T-helper 17 cell (primary cell): Measurements from ENCODE around the gene RTL10. TPM values are rescaled to one million over a fixed set of nuclear protein-coding genes. Genes with fewer than 3 reads are reported as not detected.

Source experiments
- ATAC-seq: fragments of 150-1000 bp; cut with Tn5 transposase; 2 replicates; pipeline ENCODE4 v1.10.0; 2021; ENCODE audit warnings: mild to moderate bottlenecking, moderate library complexity
- DNase-seq, 3 donors: peaks; one replicate each; pipeline versions ENCODE4 v3.0.0 to v3.0.0-alpha.2; 2020 to 2021
- H3K9me3 ChIP-seq: one replicate; pipeline ENCODE4 v1.7.0; 2013; ENCODE audit warnings: low read length, mild to moderate bottlenecking; ENCODE audit not compliant: control insufficient read depth, poor library complexity, severe bottlenecking
- H3K27ac Mint-ChIP-seq: one replicate; pipeline ENCODE4 v1.8.0; 2022; ENCODE audit warnings: mild to moderate bottlenecking, moderate library complexity, mixed read lengths
- H3K27me3 Mint-ChIP-seq: one replicate; pipeline ENCODE4 v1.8.0; 2022; ENCODE audit warnings: mixed read lengths
- H3K36me3 Mint-ChIP-seq: one replicate; pipeline ENCODE4 v1.8.0; 2022; ENCODE audit warnings: low read depth, mixed read lengths
- H3K4me1 Mint-ChIP-seq: one replicate; pipeline ENCODE4 v1.8.0; 2022; ENCODE audit warnings: mild to moderate bottlenecking, mixed read lengths
- H3K4me3 Mint-ChIP-seq: one replicate; pipeline ENCODE4 v1.8.0; 2022; ENCODE audit warnings: mild to moderate bottlenecking, moderate library complexity, mixed read lengths
- total RNA-seq, 4 donors: library from RNA in 2 of 4; stranded (reverse) in 2 of 4; gene quantifications; one replicate each; pipeline ENCODE4 v1.2.3 and lab custom pipeline; 2022 to 2026

The RTL10 gene
- total RNA-seq, 2 donors from 2014 or later: 12.4 to 13.1 TPM

- H3K27me3 Mint-ChIP-seq: no peaks in the 10 kb centered on the region
- H3K9me3 ChIP-seq: no peaks in the 10 kb centered on the region
- peak overlapping the region; percentile 97 for H3K27ac Mint-ChIP-seq
- ATAC-seq (no peak), DNase-seq (no peak)
- peaks cover 2% of the 10 kb centered on the region for H3K36me3 Mint-ChIP-seq
- peaks cover 21% of the 10 kb centered on the region for H3K4me1 Mint-ChIP-seq
- H3K4me3 Mint-ChIP-seq: no peak overlapping the region
Observed at GRCh38 chr22:19895160-19895849, 40.6 kb upstream of the RTL10 start.

- peaks cover 25% of the 10 kb centered on the region for H3K4me1 Mint-ChIP-seq
- peaks cover 2% of the 10 kb centered on the region for H3K36me3 Mint-ChIP-seq
- no peak overlapping the region for H3K4me3 Mint-ChIP-seq
- H3K27ac Mint-ChIP-seq: peak overlapping the region; percentile 97
- H3K9me3 ChIP-seq: no peaks in the 10 kb centered on the region
- H3K27me3 Mint-ChIP-seq: no peaks in the 10 kb centered on the region
- DNase-seq (no peak), ATAC-seq (no peak)
Observed at GRCh38 chr22:19893363-19893762, 38.7 kb upstream of the RTL10 start.

GRCh38 chr22:19892925-19893324 is 38.3 kb upstream of the RTL10 start:
- no peak for DNase-seq
- Mint-ChIP-seq H3K36me3 (peaks cover 2% of the 10 kb centered on the region), H3K4me1 (peaks cover 25% of the 10 kb centered on the region), H3K4me3 (peak overlapping the region; percentile 87), H3K27ac (peak overlapping the region; percentile 97), H3K27me3 (no peaks in the 10 kb centered on the region)
- ATAC-seq: no peak
- no peaks in the 10 kb centered on the region for H3K9me3 ChIP-seq

- ATAC-seq (peak; percentile 48), DNase-seq (peak in 1 of 3 donors; percentile 57)
- no peaks in the 10 kb centered on the region for H3K9me3 ChIP-seq
- H3K4me3 Mint-ChIP-seq: peak overlapping the region; percentile 87
- H3K27ac Mint-ChIP-seq: peak overlapping the region; percentile 97
- peaks cover 2% of the 10 kb centered on the region for H3K36me3 Mint-ChIP-seq
- peaks cover 27% of the 10 kb centered on the region for H3K4me1 Mint-ChIP-seq
- H3K27me3 Mint-ChIP-seq: no peaks in the 10 kb centered on the region
Observed at GRCh38 chr22:19892257-19892879, 37.7 kb upstream of the RTL10 start.

GRCh38 chr22:19891317-19892256 is 36.9 kb upstream of the RTL10 start:
- Mint-ChIP-seq H3K27ac (peak overlapping the region; percentile 97), H3K27me3 (no peaks in the 10 kb centered on the region), H3K36me3 (peaks cover 2% of the 10 kb centered on the region), H3K4me1 (peaks cover 35% of the 10 kb centered on the region), H3K4me3 (peak overlapping the region; percentile 87)
- DNase-seq: peak; percentile 44 to 76 (median 67)
- H3K9me3 ChIP-seq: no peaks in the 10 kb centered on the region
- peak; percentile 92 for ATAC-seq

GRCh38 chr22:19890502-19891316 is 36.0 kb upstream of the RTL10 start:
- no peaks in the 10 kb centered on the region for H3K9me3 ChIP-seq
- ATAC-seq (no peak), DNase-seq (peak in 1 of 3 donors; percentile 1)
- H3K4me1 Mint-ChIP-seq: peaks cover 38% of the 10 kb centered on the region
- H3K4me3 Mint-ChIP-seq: peak overlapping the region; percentile 87
- no peaks in the 10 kb centered on the region for H3K27me3 Mint-ChIP-seq
- peaks cover 2% of the 10 kb centered on the region for H3K36me3 Mint-ChIP-seq
- H3K27ac Mint-ChIP-seq: peak overlapping the region; percentile 97

GRCh38 chr22:19889951-19890350 is 35.3 kb upstream of the RTL10 start:
- no peaks in the 10 kb centered on the region for H3K27me3 Mint-ChIP-seq
- H3K4me1 Mint-ChIP-seq: peaks cover 41% of the 10 kb centered on the region
- ATAC-seq: no peak
- peak overlapping the region; percentile 41 for H3K4me3 Mint-ChIP-seq
- H3K36me3 Mint-ChIP-seq: peaks cover 2% of the 10 kb centered on the region
- no peak for DNase-seq
- no peaks in the 10 kb centered on the region for H3K9me3 ChIP-seq
- peak overlapping the region; percentile 97 for H3K27ac Mint-ChIP-seq

GRCh38 chr22:19888131-19888746 is 33.6 kb upstream of the RTL10 start:
- no peak for ATAC-seq
- no peak overlapping the region for H3K4me3 Mint-ChIP-seq
- H3K4me1 Mint-ChIP-seq: peaks cover 36% of the 10 kb centered on the region
- no peaks in the 10 kb centered on the region for H3K27me3 Mint-ChIP-seq
- no peaks in the 10 kb centered on the region for H3K36me3 Mint-ChIP-seq
- H3K27ac Mint-ChIP-seq: peak overlapping the region; percentile 57
- peak in 1 of 3 donors; percentile 7 for DNase-seq
- H3K9me3 ChIP-seq: no peaks in the 10 kb centered on the region

- Mint-ChIP-seq H3K27me3 (no peaks in the 10 kb centered on the region), H3K36me3 (no peaks in the 10 kb centered on the region), H3K4me3 (peak overlapping the region; percentile 12), H3K4me1 (peaks cover 35% of the 10 kb centered on the region), H3K27ac (peak overlapping the region; percentile 90)
- DNase-seq: peak in 2 of 3 donors; percentile 3
- H3K9me3 ChIP-seq: no peaks in the 10 kb centered on the region
- no peak for ATAC-seq
Observed at GRCh38 chr22:19887256-19887985, 32.7 kb upstream of the RTL10 start.

GRCh38 chr22:19886605-19887255 is 32.1 kb upstream of the RTL10 start:
- H3K27me3 Mint-ChIP-seq: no peaks in the 10 kb centered on the region
- no peaks in the 10 kb centered on the region for H3K9me3 ChIP-seq
- H3K4me3 Mint-ChIP-seq: peak overlapping the region; percentile 12
- H3K4me1 Mint-ChIP-seq: peaks cover 28% of the 10 kb centered on the region
- H3K36me3 Mint-ChIP-seq: no peaks in the 10 kb centered on the region
- DNase-seq (peak in 2 of 3 donors; percentile 4 to 7), ATAC-seq (peak; percentile 22)
- peak overlapping the region; percentile 90 for H3K27ac Mint-ChIP-seq

GRCh38 chr22:19885841-19886592 is 31.3 kb upstream of the RTL10 start:
- no peak for ATAC-seq
- no peaks in the 10 kb centered on the region for H3K9me3 ChIP-seq
- H3K4me3 Mint-ChIP-seq: peak overlapping the region; percentile 19
- peak overlapping the region; percentile 90 for H3K27ac Mint-ChIP-seq
- H3K4me1 Mint-ChIP-seq: peaks cover 21% of the 10 kb centered on the region
- DNase-seq: peak in 2 of 3 donors; percentile 1 to 5
- H3K36me3 Mint-ChIP-seq: no peaks in the 10 kb centered on the region
- no peaks in the 10 kb centered on the region for H3K27me3 Mint-ChIP-seq
